SK-N-SH (cell line): ENCODE data around the gene C8A. TPM values are rescaled to one million over a fixed set of nuclear protein-coding genes. Genes with fewer than 3 reads are reported as not detected.

ENCODE experiments used
- CTCF ChIA-PET: fragments of 300-600, 350-600 bp; formaldehyde crosslinking; extraction: SDS; loops from one replicate; lab custom pipeline; 2021; lab: Yijun Ruan, JAX
- POLR2A ChIA-PET: fragments of 350-600 bp; sonication (Branson Sonifier 250); formaldehyde crosslinking; extraction: SDS; loops from one replicate; lab custom pipeline; 2020; ENCODE audit warnings: antibody characterized with exemption, inconsistent platforms; lab: Yijun Ruan, JAX
- DNase-seq: peaks from one replicate; pipeline ENCODE4 v3.0.0; 2012
- H2AFZ ChIP-seq: fragments of 200-600 bp; sonication (generic); 2 replicates; pipeline ENCODE4 v1.8.1; 2016; ENCODE audit warnings: antibody characterized with exemption, mild to moderate bottlenecking, low read depth
- H3F3A ChIP-seq: fragments of 200-600 bp; sonication (generic); replicated peaks from 2 replicates; pipeline ENCODE3; 2016; ENCODE audit warnings: antibody characterized with exemption, mild to moderate bottlenecking; ENCODE audit not compliant: insufficient read depth
- H3K27ac ChIP-seq, 2 experiments: fragments of 200-500 bp in 1 of 2; fragments of 200-600 bp in 1 of 2; sonication (Bioruptor generic) in 1 of 2; sonication (generic), shearing (Covaris generic) in 1 of 2; 2 replicates each; pipeline versions ENCODE4 v1.5.1 to v1.6.1; 2014 to 2016; ENCODE audit warnings: low read depth in 2 of 2, inconsistent platforms in 1 of 2, low read length in 1 of 2, mild to moderate bottlenecking in 1 of 2, mixed read lengths in 1 of 2
- H3K27me3 ChIP-seq: fragments of 200-600 bp; sonication (generic), shearing (Covaris generic); 2 replicates; pipeline ENCODE4 v1.6.1; 2016; ENCODE audit warnings: mixed run types; ENCODE audit not compliant: insufficient read depth
- H3K36me3 ChIP-seq, 2 experiments: fragments of 200-500 bp in 1 of 2; fragments of 200-600 bp in 1 of 2; sonication (Bioruptor generic) in 1 of 2; sonication (generic) in 1 of 2; replicated peaks in 1 of 2; 2 replicates each; pipeline versions ENCODE3 to v1.5.1; 2014 to 2016; ENCODE audit warnings: low read length in 1 of 2, mild to moderate bottlenecking in 1 of 2; ENCODE audit not compliant: insufficient read depth in 2 of 2, control insufficient read depth in 1 of 2
- H3K4me1 ChIP-seq, 2 experiments: fragments of 200-500 bp in 1 of 2; fragments of 200-600 bp in 1 of 2; sonication (Bioruptor generic) in 1 of 2; sonication (generic), shearing (Covaris generic) in 1 of 2; 2 replicates each; pipeline versions ENCODE4 v1.5.1 to v1.6.1; 2014 to 2016; ENCODE audit warnings: low read depth in 1 of 2, low read length in 1 of 2, mixed run types in 1 of 2; ENCODE audit not compliant: insufficient read depth in 2 of 2, control insufficient read depth in 1 of 2
- H3K4me2 ChIP-seq: fragments of 200-600 bp; sonication (generic), shearing (Covaris generic); 2 replicates; pipeline ENCODE4 v1.6.1; 2017; ENCODE audit warnings: mixed run types
- H3K4me3 ChIP-seq, 2 experiments: fragments of 200-500 bp in 1 of 2; fragments of 200-600 bp in 1 of 2; sonication (Bioruptor generic) in 1 of 2; sonication (generic), shearing (Covaris generic) in 1 of 2; 2 replicates each; pipeline versions ENCODE4 v1.5.1 to v1.8.1; 2014 to 2016; ENCODE audit warnings: low read depth in 2 of 2, inconsistent platforms in 1 of 2, low read length in 1 of 2, mild to moderate bottlenecking in 1 of 2, mixed read lengths in 1 of 2, moderate library complexity in 1 of 2
- H3K79me2 ChIP-seq: fragments of 200-600 bp; sonication (generic); 2 replicates; pipeline ENCODE4 v1.8.1; 2017; ENCODE audit warnings: mild to moderate bottlenecking; ENCODE audit not compliant: insufficient read depth
- H3K9ac ChIP-seq: fragments of 200-600 bp; sonication (generic); 2 replicates; pipeline ENCODE4 v1.6.1; 2017; ENCODE audit warnings: mixed run types
- H3K9me2 ChIP-seq: fragments of 200-600 bp; sonication (generic); 2 replicates; pipeline ENCODE4 v1.6.1; 2017; ENCODE audit warnings: mixed run types
- H3K9me3 ChIP-seq: fragments of 200-600 bp; sonication (generic); 2 replicates; pipeline ENCODE4 v1.6.1; 2017; ENCODE audit warnings: mixed run types, mild to moderate bottlenecking, moderate library complexity
- H4K20me1 ChIP-seq: fragments of 200-600 bp; sonication (generic); 2 replicates; pipeline ENCODE4 v1.6.1; 2017; ENCODE audit warnings: mild to moderate bottlenecking, mixed run types; ENCODE audit not compliant: insufficient read depth
- ELF1 ChIP-seq: IDR thresholded peaks from 2 replicates; pipeline ENCODE4 v1.4.0; 2012
- FOSL2 ChIP-seq: IDR thresholded peaks from 2 replicates; pipeline ENCODE4 v1.4.0; 2012; ENCODE audit warnings: low read depth, mild to moderate bottlenecking, moderate library complexity, borderline replicate concordance
- FOXJ3 ChIP-seq: sonication (generic); formaldehyde crosslinking; IDR thresholded peaks from 2 replicates; pipeline ENCODE4 v1.5.1; 2020; ENCODE audit warnings: mild to moderate bottlenecking, missing genetic modification reagents
- FOXM1 ChIP-seq: IDR thresholded peaks from 2 replicates; pipeline ENCODE4 v1.4.0; 2012; ENCODE audit warnings: low read depth, mild to moderate bottlenecking
- MAX ChIP-seq: IDR thresholded peaks from 2 replicates; pipeline ENCODE4 v1.4.0; 2012; ENCODE audit warnings: low read depth
- POLR2AphosphoS5 ChIP-seq: IDR thresholded peaks from 2 replicates; pipeline ENCODE4 v1.6.1; 2012; ENCODE audit warnings: low read depth, low read length
- RAD21 ChIP-seq: IDR thresholded peaks from 2 replicates; pipeline ENCODE4 v1.6.1; 2012; ENCODE audit warnings: mild to moderate bottlenecking, low read length
- RCOR1 ChIP-seq: fragments of 150-350 bp; IDR thresholded peaks from 2 replicates; pipeline ENCODE4 v1.6.1; 2017; ENCODE audit warnings: antibody characterized with exemption, low read length
- RFX5 ChIP-seq: IDR thresholded peaks from 2 replicates; pipeline ENCODE4 v1.6.1; 2012; ENCODE audit warnings: mild to moderate bottlenecking, improper control_type of control experiment, low read length
- SIN3A ChIP-seq: IDR thresholded peaks from 2 replicates; pipeline ENCODE4 v1.6.1; 2012; ENCODE audit warnings: low read depth, mild to moderate bottlenecking, low read length, moderate library complexity, borderline replicate concordance
- SMC3 ChIP-seq: IDR thresholded peaks from 2 replicates; pipeline ENCODE4 v1.6.1; 2012; ENCODE audit warnings: low read depth, low read length, improper control_type of control experiment
- TCF12 ChIP-seq: IDR thresholded peaks from 2 replicates; pipeline ENCODE4 v1.4.0; 2012
- USF1 ChIP-seq: IDR thresholded peaks from 2 replicates; pipeline ENCODE4 v1.4.0; 2012; ENCODE audit warnings: low read depth, borderline replicate concordance
- ZBTB33 ChIP-seq: IDR thresholded peaks from 2 replicates; pipeline ENCODE4 v1.4.0; 2012; ENCODE audit warnings: low read depth, borderline replicate concordance
- WGBS: methylation state at CpG from one replicate; pipeline ENCODE4 v1.1.6; 2017; ENCODE audit warnings: low lambda C conversion rate; 5-methylcytosine and 5-hydroxymethylcytosine counted together
- polyA plus RNA-seq, 3 experiments: library from polyadenylated mRNA; depleted of rRNA; stranded (reverse); fragments of >200 nt; gene quantifications; 2 replicates each; pipeline ENCODE4 v1.2.3, GENCODE V29; 2012
- TF ChIP-seq, protein P1 (sequence below): fragments of 150-350 bp; IDR thresholded peaks from 2 replicates; pipeline ENCODE4 v1.6.1; 2017; ENCODE audit warnings: antibody characterized with exemption, low read length, low read depth, borderline replicate concordance

C8A gene
- polyA plus RNA-seq, 1 of the 3 experiments (the other 2 are of a cell fraction), result not detected

- TF ChIP-seq RCOR1 (no peak), FOSL2 (peak; percentile 49; the same call in 1 of the 2 replicates), RAD21 (no peak), ZBTB33 (no peak), FOXJ3 (no peak), SIN3A (no peak), FOXM1 (no peak)
Observed at GRCh38 chr1:56958526-56958925, 103.9 kb downstream of the C8A start (continued).

- CTCF ChIA-PET, result no interaction called here
- no peaks in the 10 kb centered on the region for H3K9me3 ChIP-seq
- H3F3A ChIP-seq, result no peaks in the 10 kb centered on the region
- H3K27me3 ChIP-seq, result no peaks in the 10 kb centered on the region
- no peak for TF ChIP-seq POLR2AphosphoS5
- TF ChIP-seq TCF12, result no peak
- TF ChIP-seq MAX, result no peak
- no peak for TF ChIP-seq RFX5
- TF ChIP-seq, protein P1, sequence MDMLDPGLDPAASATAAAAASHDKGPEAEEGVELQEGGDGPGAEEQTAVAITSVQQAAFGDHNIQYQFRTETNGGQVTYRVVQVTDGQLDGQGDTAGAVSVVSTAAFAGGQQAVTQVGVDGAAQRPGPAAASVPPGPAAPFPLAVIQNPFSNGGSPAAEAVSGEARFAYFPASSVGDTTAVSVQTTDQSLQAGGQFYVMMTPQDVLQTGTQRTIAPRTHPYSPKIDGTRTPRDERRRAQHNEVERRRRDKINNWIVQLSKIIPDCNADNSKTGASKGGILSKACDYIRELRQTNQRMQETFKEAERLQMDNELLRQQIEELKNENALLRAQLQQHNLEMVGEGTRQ, result no peak
- TF ChIP-seq USF1, result no peak
- TF ChIP-seq SMC3, result no peak
- TF ChIP-seq ELF1, result no peak
- H3K79me2 ChIP-seq, result no peaks in the 10 kb centered on the region
- no peak overlapping the region for H3K27ac ChIP-seq
- POLR2A ChIA-PET, result no interaction called here
- no peaks in the 10 kb centered on the region for H3K9me2 ChIP-seq
- H2AFZ ChIP-seq, result no peak overlapping the region
- no peak for DNase-seq
- no peaks in the 10 kb centered on the region for H4K20me1 ChIP-seq
- H3K4me1 ChIP-seq, result peaks cover 0 to 14% of the 10 kb centered on the region in 2 experiments; a peak in 2 of 4 replicates
- no peak overlapping the region for H3K4me2 ChIP-seq
- H3K36me3 ChIP-seq, result no peaks in the 10 kb centered on the region
- no peak overlapping the region for H3K9ac ChIP-seq
- 82% methylated on average over 9 of the region's 10 CpGs for WGBS
- no peak overlapping the region for H3K4me3 ChIP-seq
Observed at GRCh38 chr1:56961426-56961825, 106.8 kb downstream of the C8A start.
